CD4-positive, alpha-beta T cell treated with Interleukin-21 for 1 hour (primary cell): ENCODE measurements around the gene WBP1L.
A peak's percentile ranks its signal among the peaks of the same experiment; 100 is the strongest.
"Not testable (repeated sequence)": the region's sequence is repeated elsewhere in the genome, so short reads cannot be mapped to it uniquely, and the experiment has no call there.

ENCODE experiments used
- DNase-seq: peaks from one replicate; pipeline ENCODE4 v3.0.0-alpha.2; 2020

Gene WBP1L

GRCh38 chr10:102743588-102744373, at the start of gene WBP1L:
TSS of gene WBP1L (plus strand) at chr10:102743948. CDS start at chr10:102744054, 106 bp downstream.
- DNase-seq, result peak; percentile 99

- DNase-seq, result not testable (repeated sequence)
Observed at GRCh38 chr10:102695401-102695800, 48.3 kb upstream of the WBP1L start.

GRCh38 chr10:102696736-102697135, 47.0 kb upstream of the WBP1L start:
- DNase-seq, result no peak

GRCh38 chr10:102698894-102699293, 44.9 kb upstream of the WBP1L start:
- DNase-seq, result no peak

- DNase-seq, result no peak
Observed at GRCh38 chr10:102701272-102701671, 42.5 kb upstream of the WBP1L start.

GRCh38 chr10:102701796-102702195, 42.0 kb upstream of the WBP1L start:
- no peak for DNase-seq

- DNase-seq, result no peak
Observed at GRCh38 chr10:102702742-102703141, 41.0 kb upstream of the WBP1L start.

- no peak for DNase-seq
Observed at GRCh38 chr10:102704915-102705314, 38.8 kb upstream of the WBP1L start.

GRCh38 chr10:102705531-102705930, 38.2 kb upstream of the WBP1L start:
- no peak for DNase-seq

GRCh38 chr10:102710609-102711008, 33.1 kb upstream of the WBP1L start:
- DNase-seq, result peak; percentile 30

- no peak for DNase-seq
Observed at GRCh38 chr10:102712089-102712488, 31.7 kb upstream of the WBP1L start.

- no peak for DNase-seq
Observed at GRCh38 chr10:102712843-102713538, 30.8 kb upstream of the WBP1L start.

- no peak for DNase-seq
Observed at GRCh38 chr10:102713539-102713813, 30.3 kb upstream of the WBP1L start.

- DNase-seq, result peak; percentile 96
Observed at GRCh38 chr10:102713814-102714620, 29.7 kb upstream of the WBP1L start, which contains the start of gene ARL3. TSS of gene ARL3 (minus strand) at chr10:102714397. CDS start at chr10:102714275, 122 bp downstream.

GRCh38 chr10:102714621-102715455, 28.9 kb upstream of the WBP1L start, which contains the start of gene SFXN2:
TSS of gene SFXN2 (plus strand) at chr10:102714636. CDS start at chr10:102726637, 12,001 bp downstream.
- peak; percentile 45 for DNase-seq

- DNase-seq, result no peak
Observed at GRCh38 chr10:102715880-102716279, 27.9 kb upstream of the WBP1L start.

GRCh38 chr10:102716900-102717565, 26.7 kb upstream of the WBP1L start:
- not testable (repeated sequence) for DNase-seq

GRCh38 chr10:102718220-102718619, 25.5 kb upstream of the WBP1L start:
- DNase-seq, result no peak

GRCh38 chr10:102720337-102720736, 23.4 kb upstream of the WBP1L start:
- no peak for DNase-seq

- no peak for DNase-seq
Observed at GRCh38 chr10:102720775-102721301, 22.9 kb upstream of the WBP1L start.

GRCh38 chr10:102721954-102722353, 21.8 kb upstream of the WBP1L start:
- no peak for DNase-seq

GRCh38 chr10:102723989-102724388, 19.8 kb upstream of the WBP1L start:
- DNase-seq, result no peak
